Measurements from ENCODE around the gene VDR.

DNA sequence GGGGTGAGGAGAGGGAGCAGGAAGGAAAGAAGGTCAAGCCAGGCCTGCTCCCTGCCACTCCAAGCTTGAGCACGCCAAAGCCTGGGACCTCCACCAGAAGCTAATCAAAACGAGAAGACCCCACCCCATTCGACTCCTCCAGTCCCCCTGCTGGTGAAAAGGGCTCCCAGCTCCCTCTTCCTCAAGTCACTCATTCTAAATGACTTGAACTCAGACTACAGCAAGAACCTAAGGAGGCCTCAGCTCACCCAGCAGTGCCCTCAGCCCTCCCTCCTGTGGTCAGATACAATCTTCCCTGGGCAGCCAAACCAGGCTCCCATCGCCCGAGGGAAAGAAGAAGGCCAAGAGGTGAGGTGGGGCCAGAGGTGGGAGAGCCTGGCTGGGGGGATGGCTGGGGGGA is 102.5 kb downstream of the VDR start:
- TF ChIP-seq CTCF (IDR thresholded peaks at IDR 0.05) (no peak), POLR2A (IDR thresholded peaks at IDR 0.05) (no peak)

Data from esophagus squamous epithelium (tissue), 4 donors.